Ishikawa (cell line): ENCODE data around the gene GYPC.

Experiments
- CEBPB ChIP-seq: IDR thresholded peaks from 2 replicates; pipeline ENCODE4 v1.6.1; 2012
- CREB1 ChIP-seq: IDR thresholded peaks from 2 replicates; pipeline ENCODE4 v1.6.1; 2012; ENCODE audit warnings: low read depth
- EGR1 ChIP-seq: IDR thresholded peaks from 2 replicates; pipeline ENCODE4 v1.6.1; 2012
- EP300 ChIP-seq: IDR thresholded peaks from 2 replicates; pipeline ENCODE4 v1.6.1; 2012; ENCODE audit warnings: borderline replicate concordance
- FOXM1 ChIP-seq: IDR thresholded peaks from 2 replicates; pipeline ENCODE4 v1.6.1; 2012; ENCODE audit warnings: low read depth, borderline replicate concordance
- MAX ChIP-seq: IDR thresholded peaks from 2 replicates; pipeline ENCODE4 v1.6.1; 2012
- NFIC ChIP-seq: IDR thresholded peaks from 2 replicates; pipeline ENCODE4 v1.6.1; 2012
- RAD21 ChIP-seq: IDR thresholded peaks from 2 replicates; pipeline ENCODE4 v1.6.1; 2012; ENCODE audit warnings: low read depth
- REST ChIP-seq: IDR thresholded peaks from 2 replicates; pipeline ENCODE4 v1.6.1; 2012; ENCODE audit warnings: low read depth, mild to moderate bottlenecking
- TAF1 ChIP-seq: IDR thresholded peaks from 2 replicates; pipeline ENCODE4 v1.6.1; 2012; ENCODE audit warnings: low read depth, mild to moderate bottlenecking
- TCF12 ChIP-seq: IDR thresholded peaks from 2 replicates; pipeline ENCODE4 v1.6.1; 2012; ENCODE audit warnings: low read depth
- TEAD4 ChIP-seq: IDR thresholded peaks from 2 replicates; pipeline ENCODE4 v1.6.1; 2012
- USF1 ChIP-seq: IDR thresholded peaks from 2 replicates; pipeline ENCODE4 v1.6.1; 2012
- YY1 ChIP-seq: IDR thresholded peaks from 2 replicates; pipeline ENCODE4 v1.6.1; 2012; ENCODE audit warnings: low read depth
- ZBTB7A ChIP-seq: IDR thresholded peaks from 2 replicates; pipeline ENCODE4 v1.6.1; 2012; ENCODE audit warnings: low read depth

GYPC gene

GRCh38 chr2:126699716-126700581, 44.0 kb downstream of the GYPC start:
- TF ChIP-seq TEAD4 (no peak), TAF1 (no peak), RAD21 (no peak), ZBTB7A (no peak), TCF12 (no peak), FOXM1 (no peak), MAX (no peak), YY1 (no peak), USF1 (no peak), REST (no peak)

- TF ChIP-seq ZBTB7A, result no peak
- TF ChIP-seq EP300, result no peak
- TF ChIP-seq REST, result no peak
- TF ChIP-seq TAF1, result no peak
- TF ChIP-seq YY1, result no peak
- TF ChIP-seq CEBPB, result no peak
- TF ChIP-seq RAD21, result no peak
- TF ChIP-seq NFIC, result no peak
- no peak for TF ChIP-seq TCF12
- TF ChIP-seq USF1, result no peak
- no peak for TF ChIP-seq EGR1
- TF ChIP-seq TEAD4, result no peak
- TF ChIP-seq MAX, result no peak
- TF ChIP-seq CREB1, result no peak
- TF ChIP-seq FOXM1, result no peak
These were observed 44.7 kb downstream of the GYPC start for GRCh38 chr2:126700677-126701076.

- TF ChIP-seq TEAD4 (no peak), EP300 (no peak), CEBPB (no peak), TAF1 (no peak), TCF12 (no peak), USF1 (no peak), REST (no peak), CREB1 (no peak), RAD21 (no peak), NFIC (no peak)
These were observed 47.4 kb downstream of the GYPC start for GRCh38 chr2:126703311-126703710.
